Ascending aorta (tissue), 2 donors: ENCODE results near the gene KRTAP10-2. TPM values are rescaled to one million over a fixed set of nuclear protein-coding genes. Genes with fewer than 3 reads are reported as not detected.
"Not testable (repeated sequence)": the region's sequence is repeated elsewhere in the genome, so short reads cannot be mapped to it uniquely, and the experiment has no call there.

Experiments
- DNase-seq, 2 donors: peaks; one replicate each; pipeline ENCODE4 v3.0.0-alpha.2; 2019; ENCODE audit warnings: low spot score in 2 of 2
- H3K27ac ChIP-seq, 2 donors: fragments of 200-600 bp; sonication (generic); one replicate each; pipeline ENCODE4 v1.5.1; 2016 to 2017; ENCODE audit warnings: mild to moderate bottlenecking in 1 of 2
- H3K27me3 ChIP-seq: fragments of 200-600 bp; sonication (generic); one replicate; pipeline ENCODE4 v1.5.1; 2017
- H3K36me3 ChIP-seq, 2 donors: fragments of 200-600 bp; sonication (generic); one replicate each; pipeline ENCODE4 v1.5.1; 2016
- H3K4me1 ChIP-seq, 2 donors: fragments of 200-600 bp; sonication (generic); one replicate each; pipeline ENCODE4 v1.5.1; 2016 to 2017; ENCODE audit warnings: mild to moderate bottlenecking in 1 of 2
- H3K4me3 ChIP-seq, 2 donors: fragments of 200-600 bp; sonication (generic); one replicate each; pipeline ENCODE4 v1.5.1; 2016 to 2017; ENCODE audit warnings: mild to moderate bottlenecking in 1 of 2
- H3K9me3 ChIP-seq, 2 donors: fragments of 200-600 bp; sonication (generic); one replicate each; pipeline ENCODE4 v1.5.1; 2016
- intact Hi-C: fragments of 100-400 bp; cut with DNase I; formaldehyde crosslinking; loops from one replicate; pipeline ENCODE4 v1.15.1; 2023
- total RNA-seq: library from RNA; depleted of rRNA; stranded (reverse); fragments of >200 nt; gene quantifications from one replicate; pipeline ENCODE4 v1.1.0, GENCODE V29; 2016
- TF ChIP-seq, protein P1 (sequence below), 3 experiments: fragments of 200-600 bp in 2 of 3; fragments of 450-650 bp in 1 of 3; sonication (generic) in 2 of 3; IDR thresholded peaks; one replicate each; pipeline ENCODE4 v1.5.1; 2016 to 2019; ENCODE audit warnings: antibody characterized with exemption in 3 of 3, mild to moderate bottlenecking in 1 of 3, moderate library complexity in 1 of 3

The KRTAP10-2 gene
- total RNA-seq, 1 donor from 2014 or later: not detected

- TF ChIP-seq, protein P1, sequence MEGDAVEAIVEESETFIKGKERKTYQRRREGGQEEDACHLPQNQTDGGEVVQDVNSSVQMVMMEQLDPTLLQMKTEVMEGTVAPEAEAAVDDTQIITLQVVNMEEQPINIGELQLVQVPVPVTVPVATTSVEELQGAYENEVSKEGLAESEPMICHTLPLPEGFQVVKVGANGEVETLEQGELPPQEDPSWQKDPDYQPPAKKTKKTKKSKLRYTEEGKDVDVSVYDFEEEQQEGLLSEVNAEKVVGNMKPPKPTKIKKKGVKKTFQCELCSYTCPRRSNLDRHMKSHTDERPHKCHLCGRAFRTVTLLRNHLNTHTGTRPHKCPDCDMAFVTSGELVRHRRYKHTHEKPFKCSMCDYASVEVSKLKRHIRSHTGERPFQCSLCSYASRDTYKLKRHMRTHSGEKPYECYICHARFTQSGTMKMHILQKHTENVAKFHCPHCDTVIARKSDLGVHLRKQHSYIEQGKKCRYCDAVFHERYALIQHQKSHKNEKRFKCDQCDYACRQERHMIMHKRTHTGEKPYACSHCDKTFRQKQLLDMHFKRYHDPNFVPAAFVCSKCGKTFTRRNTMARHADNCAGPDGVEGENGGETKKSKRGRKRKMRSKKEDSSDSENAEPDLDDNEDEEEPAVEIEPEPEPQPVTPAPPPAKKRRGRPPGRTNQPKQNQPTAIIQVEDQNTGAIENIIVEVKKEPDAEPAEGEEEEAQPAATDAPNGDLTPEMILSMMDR (IDR thresholded peaks at IDR 0.05): no peak
- Histone ChIP-seq H3K27ac (no peak overlapping the region), H3K9me3 (peaks cover 3 to 7% of the 10 kb centered on the region in 2 donors), H3K4me3 (no peak overlapping the region), H3K27me3 (no peaks in the 10 kb centered on the region), H3K36me3 (no peaks in the 10 kb centered on the region), H3K4me1 (no peaks in the 10 kb centered on the region)
- intact Hi-C loops: no loop called here
- no peak for DNase-seq
Observed at GRCh38 chr21:44583089-44583799, 31.9 kb upstream of the KRTAP10-2 start.

- TF ChIP-seq, protein P1 (IDR thresholded peaks at IDR 0.05): no peak
- intact Hi-C loops: no loop called here
- no peak for DNase-seq
- no peak overlapping the region for H3K4me3 ChIP-seq
- no peak overlapping the region for H3K27ac ChIP-seq
- no peaks in the 10 kb centered on the region for H3K4me1 ChIP-seq
- no peaks in the 10 kb centered on the region for H3K27me3 ChIP-seq
- no peaks in the 10 kb centered on the region for H3K36me3 ChIP-seq
- peaks cover 7 to 9% of the 10 kb centered on the region in 2 donors for H3K9me3 ChIP-seq
Observed at GRCh38 chr21:44582055-44582454, 30.8 kb upstream of the KRTAP10-2 start.

DNA sequence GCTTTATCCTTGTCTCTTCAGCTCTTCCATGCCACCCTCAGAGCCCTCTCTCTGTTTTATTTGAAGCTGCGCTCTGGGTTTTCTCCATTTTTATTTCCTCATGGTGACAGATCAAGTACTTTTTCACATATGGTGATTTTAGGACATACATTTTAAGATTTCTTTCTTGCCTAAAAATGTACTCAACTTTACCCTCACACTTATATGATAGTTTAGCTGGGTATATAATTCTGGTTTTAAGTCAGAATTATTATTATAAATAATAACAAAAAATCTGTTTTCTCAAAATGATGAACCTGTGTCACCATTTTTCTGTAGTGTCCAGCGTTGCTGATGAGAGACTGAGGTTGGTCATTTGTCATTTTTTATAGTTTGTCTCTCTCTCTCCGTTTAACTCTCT lies 29.9 kb upstream of the KRTAP10-2 start:
- Histone ChIP-seq H3K9me3 (peaks cover 7 to 14% of the 10 kb centered on the region in 2 donors), H3K4me1 (no peaks in the 10 kb centered on the region), H3K27me3 (no peaks in the 10 kb centered on the region), H3K27ac (no peak overlapping the region), H3K36me3 (no peaks in the 10 kb centered on the region), H3K4me3 (no peak overlapping the region)
- TF ChIP-seq, protein P1 (IDR thresholded peaks at IDR 0.05): no peak
- no peak for DNase-seq
- intact Hi-C loops: no loop called here

- H3K27me3 ChIP-seq, DNase-seq: not testable (repeated sequence)
- H3K9me3 ChIP-seq: peaks cover 7 to 14% of the 10 kb centered on the region in 2 donors
Observed at GRCh38 chr21:44580231-44580821, 29.0 kb upstream of the KRTAP10-2 start, which contains the start of gene KRTAP10-5. Gene KRTAP10-5, minus strand, starts transcription at chr21:44580604. Its CDS starts 26 bp downstream, at chr21:44580578.

GRCh38 chr21:44579833-44580144 lies 28.5 kb upstream of the KRTAP10-2 start:
- H3K36me3 ChIP-seq: no peaks in the 10 kb centered on the region
- intact Hi-C loops: no loop called here
- no peaks in the 10 kb centered on the region for H3K27me3 ChIP-seq
- H3K9me3 ChIP-seq: peaks cover 7 to 14% of the 10 kb centered on the region in 2 donors
- TF ChIP-seq, protein P1 (IDR thresholded peaks at IDR 0.05): no peak
- no peak overlapping the region for H3K4me3 ChIP-seq
- no peak for DNase-seq
- no peaks in the 10 kb centered on the region for H3K4me1 ChIP-seq
- H3K27ac ChIP-seq: no peak overlapping the region

More at GRCh38 chr21:44580231-44580821, 29.0 kb upstream of the KRTAP10-2 start, which contains the start of gene KRTAP10-5:
- H3K36me3 ChIP-seq, H3K4me1 ChIP-seq, H3K4me3 ChIP-seq, intact Hi-C loops, H3K27ac ChIP-seq: not testable (repeated sequence)

DNA sequence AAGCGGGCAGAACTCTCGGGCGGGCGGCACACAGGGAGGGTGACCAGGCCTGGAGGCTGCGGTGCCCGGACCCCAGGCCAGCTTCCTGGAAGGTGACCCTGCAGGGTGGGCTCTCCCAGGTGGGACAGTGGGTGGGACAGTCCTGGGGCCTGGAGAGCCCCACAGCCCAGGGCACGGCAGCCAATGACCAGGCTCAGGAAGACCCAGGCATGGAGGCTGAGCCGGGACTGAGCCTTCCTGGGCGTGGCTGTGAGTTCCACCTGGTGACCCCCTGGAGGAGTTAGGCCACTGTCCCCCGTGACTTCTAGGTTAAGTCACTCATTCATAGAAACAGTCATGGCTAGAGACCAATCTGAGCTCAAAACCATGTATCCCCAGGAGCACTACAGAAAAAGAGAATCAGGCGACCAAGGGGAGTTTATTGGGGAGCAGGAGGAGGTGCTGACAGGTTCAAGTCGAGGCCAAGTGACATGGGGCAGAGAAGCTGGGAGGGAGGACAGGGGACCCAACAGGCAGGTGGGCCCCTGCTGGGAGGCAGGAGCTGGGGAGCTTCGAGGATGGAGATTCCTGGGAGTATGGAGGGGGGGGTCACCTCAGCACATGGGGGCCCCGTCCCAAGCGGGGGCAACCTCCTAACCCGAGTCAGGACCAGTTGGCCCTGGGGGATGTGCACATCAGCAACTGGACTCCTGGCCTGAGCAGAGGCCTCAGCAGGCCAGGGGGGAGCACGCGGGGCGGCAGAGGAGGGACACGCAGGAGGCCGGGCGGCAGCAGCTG lies 27.9 kb upstream of the KRTAP10-2 start:
- TF ChIP-seq, protein P1 (IDR thresholded peaks at IDR 0.05): no peak
- H3K9me3 ChIP-seq: peaks cover 7 to 14% of the 10 kb centered on the region in 2 donors
- H3K4me3 ChIP-seq: no peak overlapping the region
- no peak overlapping the region for H3K27ac ChIP-seq
- intact Hi-C loops: no loop called here
- no peak for DNase-seq
- no peaks in the 10 kb centered on the region for H3K4me1 ChIP-seq
- no peaks in the 10 kb centered on the region for H3K36me3 ChIP-seq
- H3K27me3 ChIP-seq: no peaks in the 10 kb centered on the region
